PC-9 (cell line): ENCODE measurements around the gene RRAD.

Experiments
- CTCF ChIP-seq: fragments of 200-600 bp; sonication (generic); conservative IDR thresholded peaks from 2 replicates; pipeline ENCODE4 v1.6.1; 2017; ENCODE audit warnings: mixed run types, antibody characterized with exemption, mild to moderate bottlenecking, moderate library complexity
- EZH2 ChIP-seq: fragments of 200-600 bp; sonication (generic); IDR thresholded peaks from 2 replicates; pipeline ENCODE4 v1.8.0; 2017; ENCODE audit warnings: antibody characterized with exemption, low read depth

GRCh38 chr16:66918803-66919568 is 6.3 kb downstream of the RRAD start, which contains the start of gene CDH16:
- no peak for TF ChIP-seq CTCF
- TF ChIP-seq EZH2 = no peak
